Measurements from ENCODE around the gene LIG4.

GRCh38 chr13:108185223-108185622, 30.1 kb downstream of the LIG4 start:
- no peak for TF ChIP-seq EZH2 (IDR thresholded peaks at IDR 0.05; ENCODE audit: insufficient read depth, poor library complexity, severe bottlenecking)
- no peak for TF ChIP-seq EZH2phosphoT487 (IDR thresholded peaks at IDR 0.05; ENCODE audit: insufficient read depth, low read depth)

All from GM23248 (cell line).